Omental fat pad (tissue), 4 donors: Measurements from ENCODE around the gene CCM2. TPM values are rescaled to one million over a fixed set of nuclear protein-coding genes. Genes with fewer than 3 reads are reported as not detected.

Experiments used
- ATAC-seq: fragments of 150-250 bp; one replicate; pipeline ENCODE4 v1.9.1; 2016; ENCODE audit warnings: mild to moderate bottlenecking, moderate library complexity; ENCODE audit not compliant: low FRiP score
- DNase-seq: peaks from one replicate; pipeline ENCODE4 v3.0.0-alpha.2; 2019; ENCODE audit warnings: low spot score
- total RNA-seq, 4 donors: library from RNA; depleted of rRNA; stranded (reverse); fragments of >200 nt; gene quantifications; one replicate each; pipeline ENCODE4 v1.1.0, GENCODE V29; 2016
- TF ChIP-seq, protein P1 (sequence below), 3 donors: fragments of 450-650 bp; IDR thresholded peaks; one replicate each; pipeline ENCODE4 v1.5.1; 2016 to 2017; ENCODE audit warnings: antibody characterized with exemption in 3 of 3, mild to moderate bottlenecking in 3 of 3, moderate library complexity in 2 of 3

The CCM2 gene
- total RNA-seq, 4 donors from 2014 or later, result 40.5 to 61.7 (median 57.6) TPM

DNA sequence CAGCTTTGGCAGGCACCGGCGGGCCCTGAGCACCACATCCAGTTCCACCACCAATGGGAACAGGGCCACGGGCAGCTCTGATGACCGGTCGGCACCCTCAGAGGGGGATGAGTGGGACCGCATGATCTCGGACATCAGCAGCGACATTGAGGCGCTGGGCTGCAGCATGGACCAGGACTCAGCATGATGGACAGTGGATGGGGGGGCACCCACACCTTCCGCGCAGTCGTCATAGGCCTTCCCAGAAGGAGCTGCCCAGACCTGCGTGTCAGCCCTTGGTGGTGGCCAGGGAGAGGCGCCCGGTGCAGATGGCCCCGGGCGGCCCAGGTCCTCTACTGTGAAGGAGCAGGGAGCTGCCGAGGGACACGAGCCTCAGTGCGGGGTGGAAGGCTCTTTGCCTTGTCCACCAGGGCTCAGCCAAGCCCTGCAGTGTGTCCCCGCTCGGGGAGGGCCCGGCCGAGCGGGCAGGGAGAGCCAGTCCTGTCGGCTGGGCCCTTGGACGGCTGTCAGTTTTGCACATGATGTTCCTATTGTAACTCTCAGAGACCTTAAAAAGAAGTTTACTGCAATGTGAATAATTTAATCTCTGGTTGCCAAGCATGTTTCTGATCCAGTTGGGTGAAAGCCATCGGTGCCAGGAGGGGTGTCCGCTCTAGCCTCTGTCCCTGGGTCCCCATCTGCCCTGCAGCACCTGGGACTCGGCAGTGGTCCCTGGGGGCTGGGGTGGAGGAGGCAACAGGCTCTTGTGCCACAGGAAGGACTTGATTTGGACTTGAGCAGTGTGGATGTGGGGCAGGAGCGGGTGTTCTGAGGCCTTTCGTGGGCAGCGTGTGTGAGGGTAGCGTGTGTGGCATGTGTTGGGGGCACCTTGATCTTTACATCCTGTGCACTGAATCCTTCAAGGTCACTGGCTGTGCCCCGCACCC, 76.1 kb downstream of the CCM2 start:
- DNase-seq (no peak), ATAC-seq (no peak)
- TF ChIP-seq, protein P1, sequence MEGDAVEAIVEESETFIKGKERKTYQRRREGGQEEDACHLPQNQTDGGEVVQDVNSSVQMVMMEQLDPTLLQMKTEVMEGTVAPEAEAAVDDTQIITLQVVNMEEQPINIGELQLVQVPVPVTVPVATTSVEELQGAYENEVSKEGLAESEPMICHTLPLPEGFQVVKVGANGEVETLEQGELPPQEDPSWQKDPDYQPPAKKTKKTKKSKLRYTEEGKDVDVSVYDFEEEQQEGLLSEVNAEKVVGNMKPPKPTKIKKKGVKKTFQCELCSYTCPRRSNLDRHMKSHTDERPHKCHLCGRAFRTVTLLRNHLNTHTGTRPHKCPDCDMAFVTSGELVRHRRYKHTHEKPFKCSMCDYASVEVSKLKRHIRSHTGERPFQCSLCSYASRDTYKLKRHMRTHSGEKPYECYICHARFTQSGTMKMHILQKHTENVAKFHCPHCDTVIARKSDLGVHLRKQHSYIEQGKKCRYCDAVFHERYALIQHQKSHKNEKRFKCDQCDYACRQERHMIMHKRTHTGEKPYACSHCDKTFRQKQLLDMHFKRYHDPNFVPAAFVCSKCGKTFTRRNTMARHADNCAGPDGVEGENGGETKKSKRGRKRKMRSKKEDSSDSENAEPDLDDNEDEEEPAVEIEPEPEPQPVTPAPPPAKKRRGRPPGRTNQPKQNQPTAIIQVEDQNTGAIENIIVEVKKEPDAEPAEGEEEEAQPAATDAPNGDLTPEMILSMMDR (IDR thresholded peaks at IDR 0.05), result no peak

DNA sequence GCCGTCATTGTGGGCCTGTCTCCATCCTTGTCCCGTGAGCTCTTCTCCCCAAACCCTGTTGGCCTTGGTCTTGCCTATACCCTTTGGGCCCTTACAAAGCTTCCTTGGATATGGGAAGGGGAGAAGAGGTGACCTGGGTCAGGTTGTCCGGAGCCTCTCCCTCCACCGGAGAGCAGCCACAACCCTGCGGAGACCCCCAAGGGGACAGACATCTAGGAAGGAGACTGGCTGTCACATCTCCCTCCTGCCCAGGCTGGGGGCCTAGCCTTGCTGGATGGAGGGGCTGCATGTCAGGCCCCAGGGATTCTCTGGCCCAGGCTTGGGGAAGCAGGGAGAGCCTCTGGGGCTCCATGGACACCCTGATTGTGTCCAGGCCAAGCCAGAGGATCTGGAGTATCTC, 76.9 kb downstream of the CCM2 start:
- no peak for DNase-seq
- ATAC-seq, result no peak
- TF ChIP-seq, protein P1 (IDR thresholded peaks at IDR 0.05), result no peak

DNA sequence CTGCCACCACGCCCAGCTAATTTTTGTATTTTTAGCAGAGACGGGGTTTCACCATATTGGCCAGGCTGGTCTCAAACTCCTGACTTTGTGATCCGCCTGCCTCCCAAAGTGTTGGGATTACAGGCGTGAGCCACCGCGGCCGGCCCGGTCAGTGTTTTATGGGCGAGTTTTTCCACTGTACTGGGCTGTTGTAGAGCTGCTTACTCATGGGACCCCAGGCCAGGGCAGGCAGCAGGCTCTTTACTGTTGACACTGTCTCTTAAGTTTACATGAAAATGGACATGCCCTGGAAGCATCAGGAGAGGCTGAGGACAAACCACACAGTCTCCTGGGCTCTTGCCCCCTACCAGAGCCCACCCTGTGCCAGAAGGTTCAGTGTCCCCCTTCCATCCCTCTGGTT, 77.6 kb downstream of the CCM2 start:
- DNase-seq (no peak), ATAC-seq (no peak)
- TF ChIP-seq, protein P1 (IDR thresholded peaks at IDR 0.05), result no peak

DNA sequence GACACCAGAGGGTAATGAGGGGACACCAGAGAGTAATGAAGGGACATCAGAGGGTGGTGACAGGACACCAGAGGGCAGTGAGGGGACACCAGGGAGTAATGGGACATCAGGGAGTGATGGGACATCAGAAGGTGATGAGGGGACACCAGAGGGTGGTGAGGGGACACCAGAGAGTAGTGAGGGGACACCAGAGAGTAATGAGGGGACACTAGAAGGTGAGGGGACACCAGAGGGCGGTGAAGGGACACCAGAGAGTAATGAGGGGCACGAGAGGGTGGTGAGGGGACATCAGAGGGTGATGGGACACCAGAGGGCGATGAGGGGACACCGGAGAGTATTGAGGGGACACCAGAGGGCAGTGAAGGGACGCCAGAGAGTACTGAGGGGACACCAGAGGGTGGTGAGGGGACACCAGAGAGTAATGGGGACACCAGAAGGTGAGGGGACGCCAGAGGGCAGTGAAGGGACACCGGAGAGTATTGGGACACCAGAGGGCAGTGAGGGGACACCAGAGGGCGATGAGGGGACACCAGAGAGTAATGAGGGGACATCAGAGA, 78.2 kb downstream of the CCM2 start:
- no peak for DNase-seq
- ATAC-seq, result no peak
- TF ChIP-seq, protein P1 (IDR thresholded peaks at IDR 0.05), result no peak

DNA sequence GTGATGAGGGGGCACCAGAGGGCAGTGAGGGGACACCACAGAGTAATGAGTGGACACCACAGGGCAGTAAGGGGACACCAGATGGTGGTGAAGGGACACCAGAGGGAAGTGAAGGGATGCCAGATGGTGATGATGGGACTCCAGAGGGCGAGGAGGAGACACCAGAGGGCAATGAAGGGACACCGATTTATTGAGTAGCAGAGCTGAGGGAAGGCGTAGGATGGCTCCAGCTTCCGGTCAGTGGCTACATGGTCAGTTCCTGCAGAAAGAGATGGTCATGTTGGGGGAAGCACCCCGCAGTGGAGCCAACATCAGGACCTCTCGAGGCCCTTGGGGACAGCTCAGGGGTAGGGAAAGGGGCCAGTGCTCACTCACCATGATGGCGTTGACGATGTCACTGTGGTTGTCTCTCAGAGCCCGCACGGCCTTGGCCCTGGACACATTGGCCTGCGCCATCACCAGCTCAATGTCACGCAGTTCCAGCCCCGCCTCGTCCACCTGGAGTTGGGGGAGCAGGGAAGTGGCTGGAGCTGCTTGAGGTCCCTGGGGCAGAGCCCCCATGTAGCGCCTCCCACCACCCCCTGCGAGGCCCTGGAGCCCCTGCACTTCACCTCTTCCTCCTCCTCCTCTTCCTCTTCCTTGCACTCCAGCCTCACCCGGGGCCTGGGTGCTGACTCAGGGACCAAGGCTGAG, 80.4 kb downstream of the CCM2 start:
- TF ChIP-seq, protein P1 (IDR thresholded peaks at IDR 0.05), result no peak
- DNase-seq (no peak), ATAC-seq (no peak)

DNA sequence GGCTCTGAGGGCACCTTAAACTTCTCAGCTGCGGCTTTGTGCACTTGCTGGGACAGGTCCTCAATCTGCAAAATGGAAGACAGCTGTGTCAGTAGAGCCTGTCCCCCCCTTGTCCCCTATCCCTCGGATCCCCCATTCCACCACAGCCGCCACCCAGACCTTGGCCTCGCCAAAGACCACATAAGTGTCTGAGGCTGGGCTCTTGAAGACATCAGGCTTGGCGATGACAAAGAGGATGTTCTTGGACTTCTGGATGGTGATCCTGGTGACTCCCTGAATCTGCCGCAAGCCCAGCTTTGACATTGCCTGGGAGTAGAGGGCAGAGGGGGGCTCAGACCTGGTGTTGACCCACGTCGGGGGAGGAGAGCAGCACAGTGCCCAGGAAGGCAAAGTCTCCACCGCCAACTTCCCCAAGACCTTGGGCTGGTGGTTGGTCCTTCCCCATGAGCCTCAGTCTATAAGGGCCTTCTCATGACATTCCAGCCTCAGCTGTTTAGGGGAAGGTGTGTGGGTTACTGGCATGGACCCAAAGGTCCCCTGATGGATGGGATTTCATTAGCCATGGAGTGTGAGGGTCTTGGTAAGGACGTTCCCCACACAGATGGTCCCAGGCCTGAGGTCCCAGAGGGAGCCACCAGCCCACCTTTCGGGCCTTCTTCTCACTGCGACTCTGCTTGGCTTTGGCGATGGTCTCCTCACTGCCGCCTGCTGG, 81.1 kb downstream of the CCM2 start:
- no peak for ATAC-seq
- DNase-seq, result no peak
- TF ChIP-seq, protein P1 (IDR thresholded peaks at IDR 0.05), result no peak
